Mucosa of descending colon (tissue), 3 donors: Measurements from ENCODE around the gene KLHL22. TPM values are rescaled to one million over a fixed set of nuclear protein-coding genes. Genes with fewer than 3 reads are reported as not detected.
"Not testable (repeated sequence)": the region's sequence is repeated elsewhere in the genome, so short reads cannot be mapped to it uniquely, and the experiment has no call there.

Source experiments
- ATAC-seq: fragments of 200-7000 bp; cut with Tn5 transposase; one replicate; pipeline ENCODE4 v1.9.1; 2020; ENCODE audit warnings: mild to moderate bottlenecking, moderate library complexity
- DNase-seq, 3 donors: peaks; one replicate each; pipeline ENCODE4 v3.0.0-alpha.2; 2020
- H3K36me3 ChIP-seq: fragments of 200-600 bp; one replicate; pipeline ENCODE4 v1.8.0; 2021; ENCODE audit warnings: low read depth, mild to moderate bottlenecking
- H3K4me1 ChIP-seq: fragments of 200-600 bp; one replicate; pipeline ENCODE4 v1.8.0; 2021; ENCODE audit warnings: low read depth, mild to moderate bottlenecking
- H3K4me3 ChIP-seq: fragments of 200-600 bp; one replicate; pipeline ENCODE4 v1.8.0; 2021; ENCODE audit warnings: mild to moderate bottlenecking
- H3K9me3 ChIP-seq: fragments of 200-600 bp; one replicate; pipeline ENCODE4 v1.8.0; 2021; ENCODE audit warnings: mild to moderate bottlenecking
- intact Hi-C, 2 donors: fragments of 100-400 bp; cut with DNase I in 1 of 2; cut with micrococcal nuclease in 1 of 2; formaldehyde crosslinking; loops; one replicate each; pipeline versions ENCODE4 v1.11.0 to v1.11.1; 2022; cut with DNase I, micrococcal nuclease
- total RNA-seq, 3 donors: library from RNA; stranded (reverse); fragmentation: NEBNext Ultra II Directional in 2 of 3; extraction: Animal tissue kit (Norgen Biotek cat#: 25700) in 2 of 3; gene quantifications; one replicate each; pipeline versions ENCODE4 v1.2.1 to v1.2.4, GENCODE V29; 2021 to 2023
- TF ChIP-seq, protein P1 (sequence below): fragments of 200-600 bp; IDR thresholded peaks from one replicate; pipeline ENCODE4 v1.8.0; 2022; ENCODE audit warnings: antibody characterized with exemption, mild to moderate bottlenecking
- donor health status: DM: no; HTN: no; CAD: no; lungs with moderate emphysema.
- donor health status: DM: no; HTN: no; CAD: no.
- donor health status: DM: no; HTN: yes; CAD: no.

KLHL22 gene
- total RNA-seq, 3 donors from 2014 or later: 9.5 to 24.1 (median 14.7) TPM

DNA sequence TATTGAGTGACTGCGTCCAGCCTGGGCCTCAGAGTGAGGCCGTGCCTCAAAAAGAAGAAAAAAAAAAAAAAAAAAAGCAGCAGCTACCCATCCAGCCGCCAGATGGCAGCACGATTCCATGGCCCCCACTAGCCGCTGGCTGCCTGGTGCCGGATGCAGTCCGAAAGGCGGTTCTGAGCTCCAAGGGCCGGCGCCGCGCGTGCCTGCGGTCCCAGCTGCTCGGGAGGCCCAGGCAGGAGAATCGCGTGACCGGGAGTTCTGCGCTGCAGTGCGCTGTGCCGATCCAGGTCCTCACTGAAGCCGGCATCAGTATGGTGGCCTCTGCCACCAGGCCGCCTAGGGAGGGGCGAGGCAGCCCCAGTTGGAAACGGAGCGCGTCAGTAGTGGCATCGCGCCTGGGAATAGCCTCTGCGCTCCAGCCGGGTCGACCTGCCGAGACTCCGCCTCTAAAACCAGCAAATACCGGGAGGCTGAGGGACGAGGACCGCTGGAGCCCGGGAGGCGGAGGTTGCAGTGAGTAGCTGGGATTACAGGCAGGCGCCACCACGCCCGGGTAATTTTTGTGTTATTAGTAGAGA lies 77.3 kb downstream of the KLHL22 start:
- no peaks in the 10 kb centered on the region for H3K36me3 ChIP-seq
- ATAC-seq (peak; percentile 91), DNase-seq (peak; percentile 63 to 80 (median 79))
- no peak overlapping the region for H3K4me3 ChIP-seq
- intact Hi-C loops: loop anchor here in 1 of 2 donors (5.0 kb wide), 1 partner anchor 39 kb away; no protein-coding TSS in a partner anchor
- H3K9me3 ChIP-seq: no peaks in the 10 kb centered on the region
- TF ChIP-seq, protein P1, sequence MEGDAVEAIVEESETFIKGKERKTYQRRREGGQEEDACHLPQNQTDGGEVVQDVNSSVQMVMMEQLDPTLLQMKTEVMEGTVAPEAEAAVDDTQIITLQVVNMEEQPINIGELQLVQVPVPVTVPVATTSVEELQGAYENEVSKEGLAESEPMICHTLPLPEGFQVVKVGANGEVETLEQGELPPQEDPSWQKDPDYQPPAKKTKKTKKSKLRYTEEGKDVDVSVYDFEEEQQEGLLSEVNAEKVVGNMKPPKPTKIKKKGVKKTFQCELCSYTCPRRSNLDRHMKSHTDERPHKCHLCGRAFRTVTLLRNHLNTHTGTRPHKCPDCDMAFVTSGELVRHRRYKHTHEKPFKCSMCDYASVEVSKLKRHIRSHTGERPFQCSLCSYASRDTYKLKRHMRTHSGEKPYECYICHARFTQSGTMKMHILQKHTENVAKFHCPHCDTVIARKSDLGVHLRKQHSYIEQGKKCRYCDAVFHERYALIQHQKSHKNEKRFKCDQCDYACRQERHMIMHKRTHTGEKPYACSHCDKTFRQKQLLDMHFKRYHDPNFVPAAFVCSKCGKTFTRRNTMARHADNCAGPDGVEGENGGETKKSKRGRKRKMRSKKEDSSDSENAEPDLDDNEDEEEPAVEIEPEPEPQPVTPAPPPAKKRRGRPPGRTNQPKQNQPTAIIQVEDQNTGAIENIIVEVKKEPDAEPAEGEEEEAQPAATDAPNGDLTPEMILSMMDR: peak; percentile 80
- peaks cover 6% of the 10 kb centered on the region for H3K4me1 ChIP-seq

DNA sequence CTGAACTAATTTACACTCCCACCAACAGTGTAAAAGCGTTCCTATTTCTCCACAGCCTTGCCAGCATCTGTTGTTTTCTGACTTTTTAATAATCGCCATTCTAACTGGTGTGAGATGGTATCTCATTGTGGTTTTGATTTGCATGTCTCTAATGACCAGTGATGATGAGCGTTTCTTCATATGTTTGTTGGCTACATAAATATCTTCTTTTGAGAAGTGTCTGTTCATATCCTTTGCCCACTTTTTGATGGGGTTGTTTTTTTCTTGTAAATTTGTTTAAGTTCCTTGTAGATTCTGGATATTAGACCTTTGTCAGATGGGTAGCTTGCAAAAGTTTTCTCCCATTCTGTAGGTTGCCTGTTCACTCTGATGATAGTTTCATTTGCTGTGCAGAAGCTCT lies 79.9 kb downstream of the KLHL22 start:
- intact Hi-C loops: loop anchor here in 1 of 2 donors (5.0 kb wide), 1 partner anchor 42 kb away; no protein-coding TSS in a partner anchor
- not testable (repeated sequence) for ATAC-seq, DNase-seq, H3K4me1 ChIP-seq, H3K4me3 ChIP-seq, H3K9me3 ChIP-seq, H3K36me3 ChIP-seq

DNA sequence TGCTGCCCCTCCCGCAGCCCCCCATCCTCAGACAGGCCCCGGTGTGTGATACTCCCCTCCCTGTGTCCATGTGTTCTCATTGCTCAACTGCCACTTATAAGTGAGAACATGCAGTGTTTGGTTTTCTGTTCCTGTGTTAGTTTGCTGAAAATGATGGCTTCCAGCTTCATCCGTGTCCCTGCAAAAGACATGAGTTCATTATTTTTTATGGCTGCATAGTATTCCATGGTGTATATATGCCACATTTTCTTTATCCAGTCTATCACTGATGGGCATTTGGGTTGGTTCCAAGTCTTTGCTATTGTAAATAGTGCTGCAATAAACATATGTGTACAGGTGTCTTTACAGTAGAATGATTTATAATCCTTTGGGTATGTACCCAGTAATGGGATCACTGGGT lies 80.4 kb downstream of the KLHL22 start:
- H3K9me3 ChIP-seq, H3K4me3 ChIP-seq, DNase-seq, H3K36me3 ChIP-seq, ATAC-seq, H3K4me1 ChIP-seq: not testable (repeated sequence)
- intact Hi-C loops: loop anchor here in 1 of 2 donors (5.0 kb wide), 1 partner anchor 42 kb away; no protein-coding TSS in a partner anchor

DNA sequence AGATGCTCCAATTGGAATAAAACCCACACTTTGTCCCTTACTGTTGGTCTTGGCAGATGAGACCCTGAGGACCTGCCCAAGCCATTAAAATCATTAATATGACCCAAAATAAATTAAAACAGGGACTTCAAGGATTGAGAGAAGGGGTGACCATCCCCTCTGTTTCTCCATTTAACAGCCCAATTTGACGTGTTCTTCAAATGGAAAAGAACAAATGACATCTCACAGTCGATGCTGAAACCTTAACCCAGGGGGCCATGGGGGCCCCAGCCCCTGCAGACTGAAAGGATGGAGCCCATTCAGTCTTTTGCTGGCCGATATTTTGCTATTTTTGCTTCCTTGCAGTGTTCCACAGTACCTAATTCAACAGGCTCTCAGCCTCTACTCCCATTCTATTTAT lies 81.1 kb downstream of the KLHL22 start:
- Histone ChIP-seq H3K4me1 (peaks cover 4% of the 10 kb centered on the region), H3K9me3 (no peaks in the 10 kb centered on the region), H3K36me3 (no peaks in the 10 kb centered on the region), H3K4me3 (no peak overlapping the region)
- intact Hi-C loops: no loop called here
- DNase-seq (no peak), ATAC-seq (no peak)
- TF ChIP-seq, protein P1: no peak

DNA sequence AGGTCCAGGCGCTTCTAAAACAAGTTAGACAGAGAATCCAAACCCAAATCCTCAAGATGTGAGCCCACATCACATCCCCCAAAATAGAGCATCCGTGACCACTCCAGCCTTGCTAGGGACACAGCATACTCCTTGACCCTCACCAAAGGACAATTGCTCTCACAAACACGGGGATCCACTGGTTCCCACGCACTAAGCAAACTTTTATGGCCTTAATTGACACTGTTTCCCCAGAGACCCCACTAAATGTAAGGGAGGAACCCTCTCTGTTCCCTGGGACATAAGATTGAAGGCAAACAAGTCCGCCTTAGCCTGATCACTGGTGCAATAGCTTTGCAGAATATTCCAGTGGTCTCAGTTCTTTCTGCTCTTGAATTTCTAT lies 81.5 kb downstream of the KLHL22 start:
- TF ChIP-seq, protein P1: no peak
- no peak for ATAC-seq
- H3K9me3 ChIP-seq: no peaks in the 10 kb centered on the region
- H3K4me1 ChIP-seq: peaks cover 4% of the 10 kb centered on the region
- no peak for DNase-seq
- no peak overlapping the region for H3K4me3 ChIP-seq
- intact Hi-C loops: no loop called here
- H3K36me3 ChIP-seq: no peaks in the 10 kb centered on the region

DNA sequence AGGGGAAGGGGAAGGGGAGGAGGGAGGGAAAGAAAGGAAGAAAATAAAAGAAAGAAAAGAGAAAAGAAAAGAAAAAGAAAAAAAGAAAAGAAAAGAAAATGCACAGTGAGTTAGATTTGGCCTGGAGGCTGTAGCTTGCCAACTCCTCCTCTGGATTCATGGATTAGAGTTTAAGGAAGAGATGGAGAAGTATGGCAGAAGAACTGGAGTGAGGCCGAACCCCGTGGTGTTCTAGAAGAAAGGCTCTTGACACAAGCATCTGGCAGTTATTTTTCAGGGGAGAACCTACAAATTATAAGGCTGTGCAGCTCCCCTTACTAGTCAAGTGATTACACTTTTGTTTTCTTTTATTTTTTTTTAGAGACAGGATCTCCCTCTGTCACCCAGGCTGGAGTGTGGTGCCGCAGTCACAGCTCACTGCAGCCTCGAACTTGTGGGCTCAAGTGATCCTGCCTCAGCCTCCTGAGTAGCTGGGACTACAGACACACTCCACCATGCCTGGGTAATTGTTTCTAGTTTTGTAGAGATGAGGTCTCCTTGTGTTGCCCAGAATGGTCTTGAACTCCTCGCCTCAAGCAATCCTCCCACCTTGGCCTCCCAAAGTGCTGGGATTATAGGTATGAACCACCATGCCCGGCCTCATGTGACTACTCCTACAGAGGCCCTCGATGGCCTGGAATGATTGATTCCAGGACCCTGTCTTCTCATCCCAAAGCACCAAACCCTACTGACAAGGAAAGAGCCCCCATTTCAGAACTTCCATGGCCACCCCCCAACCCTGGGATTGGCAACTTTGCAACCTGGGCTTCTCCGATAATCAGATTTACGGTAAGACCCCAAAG lies 82.2 kb downstream of the KLHL22 start:
- ATAC-seq: no peak

More for the DNA sequence above, 82.2 kb downstream of the KLHL22 start:
- no peak for DNase-seq
- Histone ChIP-seq H3K4me3 (no peak overlapping the region), H3K9me3 (no peaks in the 10 kb centered on the region), H3K36me3 (no peaks in the 10 kb centered on the region), H3K4me1 (peaks cover 3% of the 10 kb centered on the region)
- intact Hi-C loops: no loop called here
- TF ChIP-seq, protein P1: no peak
